HG03521 (cell line): ENCODE measurements around the gene MACROD1.

Experiments
- ATAC-seq: cut with Tn5 transposase; IDR thresholded peaks from one replicate; pipeline ENCODE4 v1.9.1; 2021; ENCODE audit warnings: mild to moderate bottlenecking, moderate library complexity; ENCODE audit not compliant: unreplicated experiment

Gene MACROD1

GRCh38 chr11:64039012-64039665, 126.8 kb downstream of the MACROD1 start:
- ATAC-seq, result no peak

DNA sequence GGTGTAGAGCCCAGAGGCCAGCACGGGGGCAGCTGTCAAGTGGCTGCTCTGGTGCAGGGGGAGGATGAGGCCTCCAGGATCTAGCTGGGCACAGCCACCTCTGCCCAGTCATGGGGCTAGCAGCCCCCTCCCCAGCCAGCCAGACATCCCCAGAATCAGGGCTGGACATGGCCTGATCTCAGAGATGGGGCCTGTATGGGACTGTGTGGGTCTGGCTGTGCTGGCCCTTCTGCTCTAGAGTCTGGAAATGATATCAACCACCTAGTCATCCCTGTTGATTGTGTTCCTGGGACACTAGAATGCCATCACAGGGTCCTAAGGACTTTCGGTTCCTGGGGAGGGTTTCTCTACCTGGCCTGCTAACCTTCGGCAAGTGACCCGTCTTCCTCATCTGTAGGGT, 127.4 kb downstream of the MACROD1 start:
- ATAC-seq, result no peak

- no peak for ATAC-seq
These were observed 128.8 kb downstream of the MACROD1 start for GRCh38 chr11:64037027-64037634.

DNA sequence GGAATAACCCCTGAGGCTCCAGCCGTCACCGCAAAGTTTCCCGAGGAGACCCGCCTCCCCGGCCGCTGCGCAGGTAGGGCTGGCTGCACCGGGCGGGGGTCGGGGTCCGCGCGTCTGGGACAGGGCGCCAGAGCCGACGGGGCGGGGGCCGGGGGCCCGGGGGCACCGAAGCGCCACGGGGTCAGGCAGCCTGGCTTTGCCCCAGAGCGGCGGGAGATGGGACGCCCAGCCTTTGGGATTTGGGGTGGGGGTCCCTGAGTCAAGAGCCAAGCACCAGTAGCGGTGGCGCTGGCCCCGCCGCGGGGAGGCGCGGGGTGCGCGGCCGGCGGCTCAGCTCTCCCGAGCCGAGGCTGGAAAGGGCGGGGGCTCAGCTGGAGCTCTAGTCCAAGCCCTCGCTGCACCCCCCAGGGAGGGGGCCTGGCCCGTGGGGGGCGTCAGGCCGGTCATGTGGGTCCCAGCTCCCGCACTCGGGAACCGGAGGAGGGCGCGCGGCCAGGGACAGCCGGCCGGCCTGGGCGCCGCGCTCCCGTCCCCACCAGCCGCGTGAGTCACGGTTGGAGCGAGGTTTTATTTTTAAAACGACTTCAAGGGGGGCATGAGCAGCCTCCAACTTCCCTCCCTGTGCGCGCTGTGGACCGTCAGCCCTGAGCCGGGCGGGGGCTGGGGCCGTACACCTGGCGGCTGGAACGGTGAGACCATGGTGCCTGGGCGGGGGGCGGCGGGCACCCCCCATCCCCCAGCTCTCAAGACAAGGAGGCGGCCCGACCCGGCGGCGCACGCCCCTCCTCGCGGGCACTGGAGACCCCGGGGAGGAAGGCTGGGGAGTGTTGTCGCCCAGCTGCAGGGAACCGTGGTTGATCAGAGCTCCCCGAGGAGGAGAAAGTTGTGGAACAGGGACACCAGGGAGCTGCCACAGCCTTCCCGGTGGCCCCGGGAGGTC, 129.6 kb downstream of the MACROD1 start:
- no peak for ATAC-seq

DNA sequence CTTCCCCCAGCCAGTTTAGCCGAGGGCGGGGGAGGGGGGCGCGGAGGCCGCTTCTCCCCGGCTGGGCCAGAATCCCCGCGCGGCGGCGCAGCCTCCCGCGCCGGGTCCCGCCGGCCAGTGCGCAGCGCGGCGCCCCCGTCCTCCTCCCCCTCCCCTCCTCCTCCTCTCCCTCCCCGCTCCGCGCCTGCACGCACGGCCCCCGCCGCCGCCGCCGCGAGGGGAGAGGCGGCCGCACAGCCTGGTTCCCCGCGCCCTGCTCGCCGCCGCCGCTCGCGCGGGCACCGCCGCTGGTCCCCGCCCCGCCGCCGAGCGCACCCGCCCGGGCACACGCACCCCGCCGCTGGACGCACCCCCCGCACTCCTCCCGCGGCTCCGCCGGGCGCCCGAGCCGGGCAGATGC, 130.3 kb downstream of the MACROD1 start, which contains the start of gene FLRT1:
Gene FLRT1 (plus strand): TSS at position 356 of the 400 bp plus-strand sequence. CDS start 80,337 bp downstream, outside the sequence.
- ATAC-seq, result no peak

GRCh38 chr11:64035081-64035524, 130.8 kb downstream of the MACROD1 start:
- no peak for ATAC-seq

GRCh38 chr11:64034411-64034811, 131.5 kb downstream of the MACROD1 start:
- no peak for ATAC-seq

DNA sequence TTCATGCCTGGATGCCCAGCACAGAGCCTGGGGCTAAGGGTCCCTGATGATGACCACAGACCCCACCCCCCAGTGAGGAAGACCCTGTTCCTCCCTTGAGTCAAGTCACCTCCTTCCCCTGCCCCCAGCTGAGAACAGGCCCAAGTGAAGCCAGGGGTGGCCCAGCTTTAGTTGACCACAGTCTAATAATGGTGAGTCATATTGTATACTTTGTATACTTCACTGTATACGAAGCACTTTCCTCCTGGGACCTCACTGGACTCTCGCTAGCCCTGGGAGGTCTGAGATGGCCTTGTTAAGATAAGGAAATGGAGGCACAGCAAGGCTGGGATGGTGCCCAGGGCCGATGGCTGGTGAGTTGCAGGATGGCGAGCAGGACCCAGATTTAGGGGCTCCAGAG, 133.9 kb downstream of the MACROD1 start:
- ATAC-seq, result no peak

DNA sequence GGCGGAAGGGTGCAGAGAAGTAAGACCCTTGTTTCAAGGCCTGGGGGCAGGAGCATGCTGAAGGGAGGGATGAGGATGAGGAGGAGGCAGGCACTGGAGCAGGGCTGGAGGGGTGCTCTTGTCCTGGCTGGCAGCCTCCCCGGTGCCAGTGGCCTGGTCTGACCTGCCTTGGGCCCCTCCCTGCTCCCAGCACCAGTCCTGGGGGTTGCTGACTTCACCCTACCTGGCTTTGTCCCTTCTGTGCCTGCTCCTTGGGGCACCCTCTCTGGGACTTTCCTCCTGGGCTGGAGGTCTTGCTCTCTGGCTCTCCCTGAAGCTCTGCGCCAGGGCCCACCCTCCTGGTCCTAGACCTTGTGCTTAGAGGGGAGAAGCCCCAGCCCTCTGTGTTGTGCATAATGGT, 134.9 kb downstream of the MACROD1 start:
- no peak for ATAC-seq

DNA sequence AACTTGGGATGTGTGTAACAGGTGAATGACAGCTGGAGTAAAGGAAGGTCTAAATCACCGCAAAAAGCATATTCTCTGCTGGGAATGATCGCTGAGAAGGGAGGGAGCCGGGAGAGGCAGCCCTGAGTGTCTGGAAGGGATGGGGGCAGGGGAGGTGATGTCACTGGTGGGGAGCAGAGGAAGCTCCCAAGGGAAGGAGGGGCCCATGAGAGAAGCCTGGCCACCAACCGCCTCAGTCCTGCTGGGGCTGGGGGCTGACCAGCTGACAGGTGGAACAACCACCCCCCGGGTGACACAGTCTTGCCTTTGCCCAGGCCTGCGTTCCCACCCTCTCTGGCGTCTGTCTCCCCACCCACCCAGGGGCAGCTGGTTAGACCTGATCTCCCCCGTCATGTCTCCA, 136.1 kb downstream of the MACROD1 start:
- no peak for ATAC-seq

DNA sequence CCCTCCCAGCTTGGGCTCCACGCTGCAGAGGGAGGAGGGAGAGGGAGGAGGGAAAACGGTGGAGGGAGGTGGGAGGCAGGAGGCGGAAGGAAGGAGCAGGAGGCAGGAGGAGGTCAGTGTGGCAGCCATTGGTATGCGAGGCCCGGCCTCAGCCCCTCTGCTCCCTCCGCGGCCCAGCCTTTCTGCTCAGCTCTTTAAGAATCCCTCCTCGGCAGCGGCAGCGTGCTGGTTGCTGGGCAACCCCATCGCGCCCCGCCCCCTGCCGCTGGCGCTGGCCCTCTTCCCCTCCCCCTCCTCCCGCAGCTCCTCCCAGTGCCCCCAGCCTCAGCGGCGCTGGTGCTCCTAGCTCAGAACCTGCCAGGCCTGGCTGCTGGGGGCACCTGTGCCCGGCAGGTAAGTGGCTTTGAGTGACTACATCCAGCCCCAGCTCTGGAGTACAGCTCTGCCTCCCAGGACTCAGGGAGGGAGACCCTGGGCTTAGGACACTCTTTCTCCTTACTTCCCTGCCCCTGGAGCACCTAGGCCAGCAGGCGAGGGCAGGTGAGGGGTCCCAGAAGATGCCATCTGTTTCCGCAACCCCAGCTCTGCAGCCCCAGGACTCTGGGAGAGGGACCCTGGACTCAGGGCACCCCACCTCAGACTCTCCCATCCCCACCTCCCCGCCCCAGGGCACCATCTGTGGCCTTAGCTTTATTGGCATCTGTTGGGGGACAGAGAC, 137.4 kb downstream of the MACROD1 start:
- no peak for ATAC-seq

DNA sequence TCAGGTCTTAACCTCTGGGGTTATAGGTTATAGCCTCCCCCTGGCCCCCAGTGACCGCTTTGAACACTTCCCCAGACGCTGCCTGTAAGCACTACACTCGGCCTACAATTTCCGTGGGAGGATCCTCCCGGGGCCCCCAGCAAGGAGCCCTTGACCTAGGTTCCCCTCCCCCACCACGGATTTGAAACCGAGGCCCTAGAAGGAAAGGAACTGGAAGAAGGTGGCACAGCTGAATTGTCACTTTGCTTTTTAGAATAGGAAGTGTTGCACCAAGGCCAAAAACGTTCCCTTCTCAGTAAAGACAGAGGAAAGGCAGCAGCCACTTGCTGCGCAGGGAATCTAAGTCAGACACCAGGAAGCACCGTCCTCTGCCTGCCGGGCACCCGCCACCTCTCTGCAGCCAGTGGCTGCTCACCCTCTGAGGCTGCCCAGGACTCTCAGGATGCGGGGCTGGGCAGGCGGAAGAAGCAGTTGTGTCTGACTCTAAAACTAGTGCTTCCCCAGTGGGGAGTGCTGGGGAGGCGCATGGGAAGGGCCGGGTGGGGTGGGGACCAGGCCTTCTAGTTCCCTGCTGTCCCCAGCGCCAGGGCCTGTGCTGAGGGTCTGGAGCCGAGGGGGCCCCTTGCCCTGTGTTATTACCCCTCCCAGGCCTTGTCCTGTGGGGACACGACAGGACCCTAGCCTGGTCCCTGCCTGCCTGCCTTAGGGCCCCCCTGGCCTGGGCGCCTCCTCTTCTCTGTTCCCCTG, 138.1 kb downstream of the MACROD1 start:
- ATAC-seq, result no peak

DNA sequence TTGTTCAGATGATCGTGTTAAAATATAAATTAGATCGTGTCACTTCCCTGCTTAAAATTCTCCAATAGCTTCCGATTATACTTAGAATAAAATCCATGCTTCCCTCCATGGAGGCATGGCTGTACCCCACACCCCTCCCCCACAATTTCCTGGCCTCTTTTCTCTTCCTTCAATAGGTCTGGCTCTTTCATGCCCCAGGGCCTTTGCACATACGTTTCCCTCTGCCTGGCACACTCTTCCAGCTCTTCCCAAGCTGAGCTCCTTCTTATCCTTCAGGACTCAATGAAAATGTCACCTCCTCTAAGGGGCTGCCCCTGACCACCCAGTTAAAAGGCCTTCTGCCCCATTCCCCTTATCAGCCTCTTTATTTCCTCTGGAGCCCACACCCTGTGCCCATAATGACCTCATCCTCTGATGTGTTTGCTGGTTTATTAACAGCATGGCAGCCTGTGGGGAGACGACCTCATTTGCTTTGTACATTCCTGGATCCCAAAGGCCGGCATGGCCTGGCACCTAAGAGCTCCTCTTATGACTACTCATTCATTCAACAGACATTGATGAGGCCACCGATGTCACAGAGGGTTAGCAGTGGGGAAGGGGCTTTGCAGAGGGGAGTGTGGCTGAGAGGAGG, 139.2 kb downstream of the MACROD1 start:
- no peak for ATAC-seq

DNA sequence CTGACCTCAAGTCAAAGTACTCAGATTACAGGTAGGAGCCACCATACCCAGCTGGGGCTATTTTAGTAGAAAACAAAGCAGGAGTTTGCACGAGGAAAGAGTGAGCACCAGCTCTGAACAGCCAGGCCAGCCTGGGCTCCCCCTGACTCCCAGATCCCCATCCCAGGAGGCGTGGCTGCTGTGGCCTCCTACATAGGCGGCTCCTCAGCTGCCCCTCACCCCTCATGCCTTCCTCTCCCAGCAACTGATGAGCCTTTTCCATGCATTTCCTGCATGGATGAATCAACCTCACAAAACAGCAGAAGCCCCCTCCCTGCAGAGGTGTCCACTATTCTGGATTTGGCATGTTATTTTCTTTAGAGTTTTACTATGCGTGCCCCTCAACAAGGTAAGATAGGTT, 140.7 kb downstream of the MACROD1 start:
- no peak for ATAC-seq

GRCh38 chr11:64023712-64024710, 141.9 kb downstream of the MACROD1 start:
- no peak for ATAC-seq

- no peak for ATAC-seq
These were observed 143.7 kb downstream of the MACROD1 start for GRCh38 chr11:64022125-64022784.

- ATAC-seq, result no peak
These were observed 144.2 kb downstream of the MACROD1 start for GRCh38 chr11:64021757-64022093.
